GM19468 (cell line): ENCODE measurements around the gene KLHDC8B.

Experiments used
- ATAC-seq: cut with Tn5 transposase; IDR thresholded peaks from one replicate; pipeline ENCODE4 v1.9.1; 2021; ENCODE audit warnings: mild to moderate bottlenecking, moderate library complexity, moderate number of reproducible peaks; ENCODE audit not compliant: unreplicated experiment; ENCODE audit errors: extremely low read depth

Gene KLHDC8B

DNA sequence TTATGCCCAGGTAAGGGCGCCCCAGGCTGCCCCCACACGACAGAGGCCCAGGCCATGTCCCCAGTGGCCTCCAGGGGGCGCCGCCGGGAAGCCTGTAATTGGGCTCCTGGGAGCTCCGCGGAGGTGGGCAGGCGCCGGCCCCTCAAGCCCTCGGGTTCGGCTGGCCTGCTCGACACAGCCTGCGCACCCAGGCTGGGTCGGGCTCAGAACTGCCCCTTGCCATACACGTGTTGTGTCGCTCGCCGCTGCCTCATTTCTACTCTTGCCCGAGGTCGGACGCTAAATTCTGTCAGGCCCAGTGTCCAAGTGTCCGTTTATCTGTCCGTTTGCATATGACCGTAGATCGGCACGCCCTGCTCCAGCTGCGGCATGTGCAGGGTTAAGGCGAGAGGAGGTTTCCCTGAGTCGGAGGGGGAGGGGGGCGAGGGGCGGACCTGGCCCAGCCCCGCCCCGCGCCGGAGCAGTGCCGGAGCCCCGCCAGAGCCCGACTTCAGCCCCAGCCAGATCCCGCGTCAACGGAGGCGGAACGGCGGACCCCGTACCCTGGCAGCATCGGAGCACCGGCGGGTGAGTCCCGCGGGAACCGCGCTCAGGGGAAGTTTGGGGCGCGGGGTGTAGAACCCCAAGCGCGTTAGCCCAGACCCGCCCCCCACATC, at the start of gene KLHDC8B:
Gene KLHDC8B (plus strand): TSS at position 480 of the 656 bp plus-strand sequence. CDS start 1,172 bp downstream, outside the sequence.
- ATAC-seq, result no peak

DNA sequence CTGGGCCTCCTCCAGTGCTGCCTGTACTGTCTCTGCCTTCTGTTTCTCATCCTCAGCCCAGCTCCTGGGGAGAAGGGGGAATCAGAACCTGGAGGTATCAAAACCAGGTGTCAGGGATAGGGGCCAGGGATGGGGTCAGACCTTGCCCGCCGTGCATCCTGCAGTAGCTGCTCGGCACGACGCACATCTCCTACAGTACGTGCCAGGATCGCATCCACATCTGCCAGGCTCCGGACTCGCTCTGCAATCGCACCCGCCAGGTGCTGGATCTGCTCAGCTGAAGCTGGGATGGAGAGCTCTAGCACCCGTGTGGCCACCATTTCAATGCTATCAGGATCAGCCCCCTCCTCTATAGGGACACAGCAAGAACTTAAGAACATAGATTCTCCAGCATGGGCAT, 49.4 kb upstream of the KLHDC8B start:
- ATAC-seq, result no peak

DNA sequence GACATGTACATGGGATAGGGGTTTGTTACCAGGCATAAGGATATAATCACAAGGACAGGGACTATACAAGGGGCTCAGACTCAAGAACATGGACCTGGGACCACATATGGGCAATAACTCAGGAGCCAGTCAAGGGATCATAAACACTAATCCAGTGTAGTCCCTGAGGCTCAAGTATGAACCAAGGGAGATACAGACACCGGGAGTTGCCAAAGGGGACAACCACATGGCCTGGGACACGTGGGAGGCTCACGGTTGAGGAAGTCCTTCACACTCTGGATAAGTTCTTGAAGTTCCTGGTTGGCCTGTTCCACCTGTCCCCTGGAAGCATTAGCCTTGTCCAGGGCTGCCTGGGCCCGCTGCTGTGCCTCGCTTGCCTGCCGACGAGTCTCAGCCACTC, 48.9 kb upstream of the KLHDC8B start:
- ATAC-seq, result no peak

GRCh38 chr3:49122886-49123545, 48.4 kb upstream of the KLHDC8B start:
- no peak for ATAC-seq

DNA sequence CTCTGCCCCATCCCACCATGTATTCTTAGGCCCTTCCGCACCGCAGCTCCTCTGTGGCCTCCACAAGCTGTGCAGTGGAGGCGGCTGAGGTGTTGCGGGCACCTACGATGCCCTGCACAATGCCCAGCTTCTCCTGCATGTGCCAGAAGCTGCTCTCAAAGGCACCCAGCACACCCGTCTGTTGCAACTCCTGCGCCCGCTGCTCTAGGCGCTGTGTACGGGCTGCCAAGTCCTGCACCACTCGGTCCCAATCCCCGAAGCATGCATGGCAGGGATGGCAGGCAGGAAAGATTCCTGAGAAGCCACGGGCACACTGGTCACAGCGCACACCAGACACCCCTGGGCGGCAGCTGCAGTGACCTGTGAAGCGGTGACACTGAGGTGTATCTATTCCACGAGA, 47.7 kb upstream of the KLHDC8B start:
- no peak for ATAC-seq

DNA sequence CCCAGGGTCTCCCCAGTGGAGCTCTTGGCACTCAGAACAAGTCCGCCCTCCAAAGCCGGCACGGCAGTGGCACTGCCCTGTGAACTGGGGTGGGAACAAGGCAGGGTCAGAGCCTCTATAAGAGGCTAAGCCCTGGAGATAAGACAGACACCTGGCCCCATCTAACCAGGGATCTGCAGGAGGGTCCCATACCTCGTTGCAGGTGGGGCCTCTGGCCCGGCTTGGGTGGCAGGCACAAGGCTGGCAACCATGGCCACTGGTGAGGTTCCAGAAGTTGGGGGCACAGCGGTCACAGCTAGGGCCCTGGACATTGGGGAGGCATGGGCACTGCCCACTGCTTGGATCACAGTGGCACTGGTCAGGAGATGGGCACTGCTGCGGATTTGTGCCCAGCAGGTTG, 47.2 kb upstream of the KLHDC8B start:
- ATAC-seq, result no peak

- ATAC-seq, result no peak
These were observed 46.3 kb upstream of the KLHDC8B start for GRCh38 chr3:49124991-49125670.

DNA sequence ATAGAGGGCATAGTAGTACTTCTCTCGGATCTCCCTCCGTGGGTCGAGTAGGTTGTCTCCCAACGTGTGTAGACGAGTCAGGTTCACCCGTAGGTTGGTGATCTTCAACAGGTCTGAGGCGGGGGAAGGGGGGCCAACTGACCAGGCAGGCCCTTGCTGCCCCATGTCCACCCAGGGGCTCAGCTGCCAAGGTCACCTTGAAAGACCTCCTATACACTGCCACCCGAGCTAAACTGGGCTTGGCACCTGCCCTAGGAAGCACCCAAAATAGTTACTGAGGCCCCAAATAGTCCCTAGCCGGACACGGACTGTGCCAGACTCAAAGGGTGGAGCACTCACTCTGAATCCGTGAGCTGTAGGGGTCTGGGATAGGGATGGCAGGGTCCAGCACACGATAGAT, 40.4 kb upstream of the KLHDC8B start:
- no peak for ATAC-seq

DNA sequence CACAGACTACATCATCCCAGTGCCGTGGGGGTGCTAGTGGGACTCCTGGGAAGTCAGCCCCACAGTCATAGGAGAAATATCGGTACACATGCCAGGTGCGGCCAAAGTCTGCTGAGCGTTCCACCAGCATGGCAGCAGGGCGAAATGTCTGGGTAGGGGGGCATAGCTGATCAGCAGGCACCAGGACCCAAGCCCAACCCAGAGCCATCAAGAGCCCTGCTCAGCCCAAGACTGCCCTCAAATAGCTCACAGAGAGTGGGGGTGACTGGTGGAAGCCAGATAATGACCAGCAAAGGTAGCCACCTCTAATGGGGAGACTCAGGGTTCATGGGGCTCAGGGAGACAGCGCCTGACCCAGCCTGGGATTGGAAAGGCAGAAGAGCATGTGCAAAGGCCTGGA, 39.8 kb upstream of the KLHDC8B start:
- no peak for ATAC-seq

DNA sequence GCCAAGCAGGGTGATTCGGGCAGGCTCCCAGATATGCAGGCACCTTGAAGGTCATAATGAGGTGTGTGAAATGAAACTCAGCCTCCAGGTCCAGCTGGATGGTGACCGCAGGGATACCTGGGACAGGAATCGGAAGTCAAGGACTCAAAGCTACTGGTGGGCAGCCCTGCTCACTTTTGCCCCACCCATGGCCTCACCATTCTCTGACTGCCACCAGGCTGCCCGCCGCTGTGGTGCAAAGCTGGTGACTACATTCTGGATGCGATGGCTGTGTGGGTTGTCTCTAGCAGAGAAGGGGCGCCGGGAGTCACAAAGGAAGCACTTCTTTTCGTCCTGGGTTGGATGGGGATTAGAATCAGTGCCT, 39.3 kb upstream of the KLHDC8B start:
- no peak for ATAC-seq

- no peak for ATAC-seq
These were observed 38.8 kb upstream of the KLHDC8B start, which contains the start of gene LAMB2 for GRCh38 chr3:49132437-49133225. TSS of gene LAMB2 (minus strand) at chr3:49133050. CDS start at chr3:49132867, 183 bp downstream.

DNA sequence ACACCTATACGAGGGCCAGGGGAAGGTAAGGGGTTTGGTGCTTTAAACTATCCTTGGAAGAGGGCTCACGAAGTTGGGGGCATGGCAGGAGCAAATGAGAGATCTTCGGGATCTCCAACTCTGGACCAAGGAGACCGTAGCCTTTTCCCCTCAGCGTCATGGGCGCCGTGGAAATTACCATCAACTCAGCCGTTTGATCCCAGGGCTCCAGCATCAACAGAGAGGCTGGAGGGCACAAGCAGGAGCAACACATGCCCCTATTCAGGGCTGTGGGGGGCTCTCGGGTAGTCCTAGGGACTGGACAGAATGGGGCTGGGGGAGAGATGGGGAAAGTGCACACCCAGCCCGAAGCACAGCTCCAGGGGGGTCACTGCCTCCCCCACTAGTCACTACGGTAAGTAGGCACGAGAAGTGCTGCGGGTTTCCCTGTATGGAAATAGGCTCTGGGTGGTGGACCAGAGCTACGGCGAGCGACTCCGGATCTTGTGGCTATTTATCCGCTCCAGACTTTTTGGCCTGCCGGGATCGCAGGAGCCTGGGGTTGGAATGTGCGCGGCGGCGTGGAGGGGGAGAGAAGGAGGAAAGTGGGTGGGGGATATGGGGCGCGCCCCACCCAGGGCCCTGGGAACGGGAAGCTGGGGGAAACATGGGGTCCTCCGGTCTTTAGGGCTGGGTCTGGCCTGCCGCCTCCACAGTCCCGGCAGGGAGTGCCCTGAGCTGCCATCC, 38.0 kb upstream of the KLHDC8B start:
- ATAC-seq, result no peak

DNA sequence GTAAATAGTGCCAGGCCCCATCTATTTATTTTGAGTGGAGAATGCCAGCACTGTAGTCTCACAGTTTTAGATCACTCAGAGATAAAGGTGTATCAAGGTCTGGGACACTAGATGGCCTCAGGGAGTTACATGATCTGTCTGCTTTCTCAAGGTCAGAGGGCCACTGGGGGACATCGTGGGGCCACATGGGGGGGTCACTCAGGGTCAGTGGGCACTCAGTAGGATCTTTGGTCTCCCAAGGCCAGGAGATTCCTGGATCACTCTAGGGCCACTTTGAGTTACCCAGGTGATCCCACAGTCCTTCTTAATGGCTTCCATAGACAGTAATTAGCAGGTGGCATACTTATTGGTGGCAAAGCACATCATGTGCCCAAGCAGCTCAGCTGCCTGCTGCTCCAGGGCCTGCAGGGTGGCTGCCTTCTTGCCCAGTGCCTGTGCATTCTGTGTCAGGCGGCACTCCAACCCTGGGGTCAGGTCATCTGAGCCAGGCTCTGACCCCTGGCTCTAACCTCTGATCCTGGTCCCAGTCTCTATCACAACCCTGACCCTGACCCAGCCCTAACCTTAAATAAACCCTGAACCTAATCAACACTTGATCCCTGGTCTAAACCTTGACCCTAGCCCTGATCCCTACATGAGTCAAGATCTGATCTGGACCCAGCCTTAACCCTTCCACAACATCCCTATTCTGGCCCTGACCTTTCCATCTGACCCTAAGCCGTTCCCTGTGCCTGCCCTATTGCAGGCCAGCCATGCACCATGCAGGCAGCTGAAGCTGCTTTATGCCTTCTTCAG, 36.7 kb upstream of the KLHDC8B start:
- no peak for ATAC-seq

DNA sequence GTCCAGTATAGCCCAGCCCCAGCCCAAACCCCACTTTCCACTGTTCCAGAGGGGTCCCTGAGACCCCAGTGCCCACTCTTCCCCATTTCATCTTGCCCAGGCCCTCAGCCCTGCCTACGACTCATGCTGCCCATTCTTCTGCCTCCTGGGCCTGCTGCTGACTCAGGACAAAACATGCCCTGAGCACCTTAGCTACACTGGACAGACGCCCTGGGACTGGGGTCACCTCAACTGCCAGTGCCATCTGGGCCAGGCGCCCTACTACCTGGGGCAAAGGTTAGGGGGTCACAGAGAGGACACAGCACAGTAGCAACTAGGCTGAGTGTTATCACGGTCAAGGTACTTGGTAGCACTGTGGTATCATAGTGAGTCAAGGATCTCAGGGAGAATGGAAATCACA, 35.9 kb upstream of the KLHDC8B start:
- no peak for ATAC-seq

GRCh38 chr3:49140080-49140479, 31.3 kb upstream of the KLHDC8B start:
- ATAC-seq, result no peak

DNA sequence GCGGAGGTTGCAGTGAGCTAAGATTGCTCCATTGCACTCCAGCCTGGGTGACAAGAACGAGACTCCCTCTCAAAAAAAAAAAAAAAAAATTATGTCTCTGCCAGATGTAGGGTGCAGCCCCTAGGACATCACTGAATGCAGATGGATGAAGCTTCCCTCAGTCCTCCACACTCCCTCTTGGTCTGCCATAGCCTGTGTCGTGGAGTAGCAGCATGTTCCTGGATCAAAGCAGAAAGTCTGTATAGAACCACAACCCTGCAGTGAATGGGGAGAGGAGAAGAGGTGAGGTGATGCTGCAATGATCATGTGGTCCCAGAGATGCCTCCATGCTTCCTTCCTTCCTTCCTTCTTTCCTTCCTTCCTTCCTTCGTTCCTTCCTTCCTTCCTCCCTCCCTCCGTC, 23.2 kb upstream of the KLHDC8B start:
- no peak for ATAC-seq

DNA sequence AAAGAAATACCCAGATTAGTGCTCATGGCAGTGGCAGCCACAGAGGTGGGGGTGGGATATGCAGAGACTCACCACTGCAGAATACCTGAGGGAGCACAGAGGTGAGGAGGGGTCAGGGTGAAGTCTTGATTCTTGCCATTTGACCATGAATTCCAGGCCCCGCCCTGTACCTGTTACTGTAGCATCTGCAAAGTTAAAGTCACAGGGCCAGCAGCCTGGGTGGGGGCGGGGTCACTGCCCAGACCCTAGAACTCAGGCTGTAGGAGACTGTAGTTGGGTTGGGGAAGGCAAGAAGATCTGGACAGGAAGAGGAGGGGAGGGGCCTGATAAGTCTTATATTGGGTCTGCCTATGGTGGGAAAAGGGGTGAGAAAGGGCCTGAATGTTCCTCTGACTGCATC, 19.8 kb upstream of the KLHDC8B start:
- no peak for ATAC-seq

DNA sequence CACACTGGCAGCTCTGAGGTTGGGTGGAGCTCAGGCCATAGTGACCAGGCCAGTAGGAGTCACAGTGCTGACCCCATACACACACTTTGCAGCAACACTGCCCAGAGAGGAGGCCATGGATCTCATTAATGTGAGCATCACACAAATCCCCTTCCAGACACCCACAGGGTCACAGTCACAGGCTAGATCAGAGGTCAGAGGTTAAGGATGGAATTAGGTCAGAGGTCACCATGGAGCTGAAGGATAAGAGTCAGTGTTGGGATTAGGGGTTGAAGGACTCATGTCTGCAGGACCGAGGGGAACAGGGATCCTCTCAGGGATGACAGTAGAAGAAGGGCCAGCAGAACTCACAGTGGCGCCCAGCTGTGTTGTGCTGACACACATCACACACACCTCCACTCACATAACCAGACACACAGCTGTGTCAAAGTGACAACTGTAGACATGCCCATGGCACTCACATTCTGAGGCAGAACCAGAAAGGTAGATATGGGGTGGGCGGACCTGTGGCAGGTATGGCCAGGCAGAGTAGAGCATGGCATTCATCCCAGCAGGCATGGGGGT, 18.0 kb upstream of the KLHDC8B start:
- no peak for ATAC-seq

DNA sequence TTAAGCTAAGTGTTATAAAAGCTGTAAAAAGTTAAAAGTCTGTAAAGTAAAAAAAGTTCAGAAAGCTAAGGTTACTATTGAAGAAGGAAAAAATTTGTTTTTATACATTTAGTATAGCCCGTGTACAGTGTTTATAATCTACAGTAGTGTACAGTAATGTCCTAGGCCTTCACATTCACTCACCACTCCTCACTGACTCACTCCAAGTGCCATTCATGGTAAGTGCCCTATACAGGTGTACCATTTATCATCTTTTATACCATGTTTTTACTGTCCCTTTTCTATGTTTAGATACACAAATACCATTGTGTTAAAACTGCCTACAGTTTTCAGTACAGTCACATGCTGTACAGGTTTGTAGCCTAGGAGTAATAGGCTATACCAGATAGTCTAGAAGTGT, 14.1 kb upstream of the KLHDC8B start:
- ATAC-seq, result no peak
